GM21825 (cell line): ENCODE results near the gene RAB41.
"Not testable (repeated sequence)": the region's sequence is repeated elsewhere in the genome, so short reads cannot be mapped to it uniquely, and the experiment has no call there.

Experiments
- ATAC-seq: cut with Tn5 transposase; IDR thresholded peaks from one replicate; pipeline ENCODE4 v1.9.1; 2021; ENCODE audit warnings: mild to moderate bottlenecking, moderate library complexity; ENCODE audit not compliant: unreplicated experiment

RAB41 gene

GRCh38 chrX:70289793-70290770, 8.1 kb downstream of the RAB41 start, which contains the start of the genes KIF4A and PDZD11:
KIF4A (plus strand) TSS chrX:70290104; CDS start chrX:70290459, 355 bp downstream.
PDZD11 (minus strand) TSS chrX:70289927; CDS start chrX:70289341, 586 bp downstream.
- peak; percentile 98 for ATAC-seq

- ATAC-seq, result no peak
These were observed 10.8 kb downstream of the RAB41 start for GRCh38 chrX:70292788-70293187.

GRCh38 chrX:70293621-70294020, 11.6 kb downstream of the RAB41 start:
- no peak for ATAC-seq

GRCh38 chrX:70301716-70302115, 19.7 kb downstream of the RAB41 start:
- no peak for ATAC-seq

- ATAC-seq, result no peak
These were observed 31.5 kb downstream of the RAB41 start for GRCh38 chrX:70313503-70313902.

GRCh38 chrX:70322784-70323183, 40.8 kb downstream of the RAB41 start:
- ATAC-seq, result no peak

GRCh38 chrX:70323628-70324027, 41.7 kb downstream of the RAB41 start:
- ATAC-seq, result not testable (repeated sequence)

- no peak for ATAC-seq
These were observed 42.4 kb downstream of the RAB41 start for GRCh38 chrX:70324326-70324725.

GRCh38 chrX:70331161-70331560, 49.2 kb downstream of the RAB41 start:
- no peak for ATAC-seq

GRCh38 chrX:70332600-70332999, 50.6 kb downstream of the RAB41 start:
- no peak for ATAC-seq
